Measurements from ENCODE around the gene RIN3. TPM values are rescaled to one million over a fixed set of nuclear protein-coding genes. Genes with fewer than 3 reads are reported as not detected.

RIN3 gene
- total RNA-seq, 4 donors from 2014 or later: 2.1 to 10.4 (median 7.2) TPM

DNA sequence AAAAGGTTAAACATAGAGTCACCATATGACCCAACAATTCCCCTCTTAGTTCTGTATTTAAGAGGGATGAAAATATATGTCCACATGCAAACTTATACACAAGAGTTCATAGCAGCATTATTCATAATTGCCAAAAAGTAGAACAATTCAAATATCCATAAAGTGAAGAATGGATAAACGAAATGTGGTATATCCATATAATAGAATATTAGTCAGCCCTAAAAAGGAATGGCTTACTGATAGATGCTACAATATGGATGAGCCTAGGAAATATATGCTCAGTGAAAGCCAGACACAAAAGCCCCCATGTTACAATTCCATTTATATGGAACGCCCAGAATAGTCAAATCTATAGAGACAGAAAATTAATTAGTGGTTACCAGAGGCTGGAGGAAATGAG is 44.1 kb upstream of the RIN3 start:
- Histone ChIP-seq H3K36me3 (no peaks in the 10 kb centered on the region), H3K9me3 (no peaks in the 10 kb centered on the region), H3K27ac (no peak overlapping the region), H3K4me3 (no peak overlapping the region), H3K27me3 (no peaks in the 10 kb centered on the region), H3K4me1 (peaks cover 9% of the 10 kb centered on the region)
- 93% methylated on average over 2 of the region's 2 CpGs for WGBS
- TF ChIP-seq, protein P1, sequence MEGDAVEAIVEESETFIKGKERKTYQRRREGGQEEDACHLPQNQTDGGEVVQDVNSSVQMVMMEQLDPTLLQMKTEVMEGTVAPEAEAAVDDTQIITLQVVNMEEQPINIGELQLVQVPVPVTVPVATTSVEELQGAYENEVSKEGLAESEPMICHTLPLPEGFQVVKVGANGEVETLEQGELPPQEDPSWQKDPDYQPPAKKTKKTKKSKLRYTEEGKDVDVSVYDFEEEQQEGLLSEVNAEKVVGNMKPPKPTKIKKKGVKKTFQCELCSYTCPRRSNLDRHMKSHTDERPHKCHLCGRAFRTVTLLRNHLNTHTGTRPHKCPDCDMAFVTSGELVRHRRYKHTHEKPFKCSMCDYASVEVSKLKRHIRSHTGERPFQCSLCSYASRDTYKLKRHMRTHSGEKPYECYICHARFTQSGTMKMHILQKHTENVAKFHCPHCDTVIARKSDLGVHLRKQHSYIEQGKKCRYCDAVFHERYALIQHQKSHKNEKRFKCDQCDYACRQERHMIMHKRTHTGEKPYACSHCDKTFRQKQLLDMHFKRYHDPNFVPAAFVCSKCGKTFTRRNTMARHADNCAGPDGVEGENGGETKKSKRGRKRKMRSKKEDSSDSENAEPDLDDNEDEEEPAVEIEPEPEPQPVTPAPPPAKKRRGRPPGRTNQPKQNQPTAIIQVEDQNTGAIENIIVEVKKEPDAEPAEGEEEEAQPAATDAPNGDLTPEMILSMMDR (IDR thresholded peaks at IDR 0.05): no peak
- TF ChIP-seq POLR2AphosphoS5 (IDR thresholded peaks at IDR 0.05) (no peak), POLR2A (IDR thresholded peaks at IDR 0.05) (no peak), EP300 (IDR thresholded peaks at IDR 0.05) (no peak)
- DNase-seq (ENCODE audit: low spot score in 2 of 2): no peak

DNA sequence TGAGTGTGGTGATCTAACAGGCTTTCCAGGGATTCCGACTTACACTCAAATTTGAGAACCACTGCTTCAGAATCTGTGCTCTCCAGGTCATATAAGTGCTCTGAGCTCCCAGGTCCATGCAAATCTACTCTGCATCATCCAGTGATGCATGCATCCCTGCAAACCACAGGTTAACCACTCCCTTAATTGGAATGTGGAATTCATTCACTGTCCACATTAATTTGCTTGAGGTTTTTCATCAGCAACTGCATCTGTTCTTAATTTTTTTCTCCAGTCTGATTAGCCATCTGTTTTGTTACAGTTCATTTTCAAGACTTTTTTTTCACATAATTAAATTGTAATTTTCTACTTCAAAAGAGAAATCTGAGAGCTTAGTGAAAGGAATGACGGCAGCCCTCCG is 43.4 kb upstream of the RIN3 start:
- Histone ChIP-seq H3K9me3 (no peaks in the 10 kb centered on the region), H3K4me1 (peaks cover 9% of the 10 kb centered on the region), H3K4me3 (no peak overlapping the region), H3K36me3 (no peaks in the 10 kb centered on the region), H3K27ac (no peak overlapping the region), H3K27me3 (no peaks in the 10 kb centered on the region)
- DNase-seq (ENCODE audit: low spot score in 2 of 2): no peak
- TF ChIP-seq POLR2AphosphoS5 (IDR thresholded peaks at IDR 0.05): no peak
- TF ChIP-seq, protein P1 (IDR thresholded peaks at IDR 0.05): no peak
- TF ChIP-seq EP300 (IDR thresholded peaks at IDR 0.05): no peak
- TF ChIP-seq POLR2A (IDR thresholded peaks at IDR 0.05): no peak
- 43% methylated on average over 3 of the region's 3 CpGs for WGBS

DNA sequence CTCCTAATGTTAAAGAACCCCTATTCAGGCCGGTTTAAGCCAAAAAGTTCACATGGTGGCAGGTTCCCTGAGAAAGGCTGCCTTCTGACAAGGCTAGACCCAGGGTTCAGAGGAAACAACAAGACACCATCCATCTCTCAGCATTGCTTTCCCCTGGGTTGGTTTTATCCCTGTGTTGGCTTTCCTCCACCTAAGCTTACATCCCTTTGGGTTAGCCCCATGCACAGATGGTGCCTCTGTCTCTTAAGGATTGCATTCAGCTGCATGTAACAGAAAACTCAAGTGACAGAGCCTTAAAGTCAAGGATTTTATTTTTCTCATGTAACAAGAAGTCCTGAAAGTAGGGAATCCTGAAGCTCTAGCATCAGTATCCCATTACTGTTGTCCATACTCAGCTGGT is 42.8 kb upstream of the RIN3 start:
- H3K27me3 ChIP-seq: no peaks in the 10 kb centered on the region
- TF ChIP-seq, protein P1 (IDR thresholded peaks at IDR 0.05): no peak
- TF ChIP-seq POLR2A (IDR thresholded peaks at IDR 0.05) (no peak), EP300 (IDR thresholded peaks at IDR 0.05) (no peak), POLR2AphosphoS5 (IDR thresholded peaks at IDR 0.05) (no peak)
- H3K4me3 ChIP-seq: no peak overlapping the region
- no peaks in the 10 kb centered on the region for H3K9me3 ChIP-seq
- H3K27ac ChIP-seq: no peak overlapping the region
- no peaks in the 10 kb centered on the region for H3K36me3 ChIP-seq
- 87% methylated on average over 1 of the region's 1 CpG for WGBS
- H3K4me1 ChIP-seq: peaks cover 9% of the 10 kb centered on the region
- DNase-seq (ENCODE audit: low spot score in 2 of 2): no peak

DNA sequence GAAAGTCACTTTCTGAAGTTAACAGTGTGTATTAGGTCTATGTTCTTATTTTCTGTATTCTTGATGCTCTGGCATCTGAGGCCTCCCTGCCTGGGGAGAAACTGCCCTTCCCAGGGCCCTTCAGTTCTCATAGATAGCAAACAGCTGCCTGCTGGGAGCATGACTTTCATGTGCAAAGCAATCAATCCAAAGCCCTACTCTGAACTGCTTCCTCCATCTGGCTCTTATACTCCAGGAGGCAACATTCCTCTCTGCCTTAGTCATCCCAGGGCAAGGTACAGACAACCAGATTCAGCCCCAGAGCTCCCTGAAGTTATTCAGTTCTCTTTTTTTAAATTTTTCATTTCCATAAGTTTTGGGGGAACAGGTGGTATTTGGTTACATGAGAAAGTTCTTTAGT is 41.7 kb upstream of the RIN3 start:
- Histone ChIP-seq H3K27ac (no peak overlapping the region), H3K4me1 (peaks cover 9% of the 10 kb centered on the region), H3K4me3 (no peak overlapping the region), H3K27me3 (no peaks in the 10 kb centered on the region), H3K36me3 (no peaks in the 10 kb centered on the region), H3K9me3 (no peaks in the 10 kb centered on the region)
- no peak for DNase-seq (ENCODE audit: low spot score in 2 of 2)
- TF ChIP-seq POLR2A (IDR thresholded peaks at IDR 0.05): no peak
- TF ChIP-seq, protein P1 (IDR thresholded peaks at IDR 0.05): no peak
- TF ChIP-seq POLR2AphosphoS5 (IDR thresholded peaks at IDR 0.05): no peak
- no peak for TF ChIP-seq EP300 (IDR thresholded peaks at IDR 0.05)

DNA sequence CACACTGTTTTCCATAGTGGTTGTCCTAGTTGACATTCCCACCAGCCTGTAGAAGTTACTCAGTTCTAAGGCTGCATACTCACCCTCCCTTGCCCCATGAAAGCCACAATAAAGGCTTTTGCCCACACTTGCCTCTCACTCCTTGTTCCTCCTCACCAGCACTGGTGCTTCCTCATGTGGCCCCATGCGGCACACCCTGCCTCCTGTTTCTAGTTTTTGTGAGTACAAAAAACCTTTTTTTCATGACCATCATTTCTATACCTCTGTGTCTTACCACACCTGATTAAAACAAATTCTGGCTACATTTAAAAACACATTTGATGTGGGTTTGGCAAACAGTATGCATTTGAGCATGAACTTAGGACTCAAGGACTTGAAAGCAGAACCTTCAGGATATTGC is 40.7 kb upstream of the RIN3 start:
- H3K4me3 ChIP-seq: no peak overlapping the region
- peaks cover 9% of the 10 kb centered on the region for H3K4me1 ChIP-seq
- DNase-seq (ENCODE audit: low spot score in 2 of 2): no peak
- no peak for TF ChIP-seq POLR2AphosphoS5 (IDR thresholded peaks at IDR 0.05)
- no peak for TF ChIP-seq POLR2A (IDR thresholded peaks at IDR 0.05)
- no peaks in the 10 kb centered on the region for H3K9me3 ChIP-seq
- WGBS: 82% methylated on average over 1 of the region's 1 CpG
- no peaks in the 10 kb centered on the region for H3K27me3 ChIP-seq
- no peaks in the 10 kb centered on the region for H3K36me3 ChIP-seq
- peak overlapping the region; percentile 76 for H3K27ac ChIP-seq

Data from suprapubic skin (tissue), 4 donors.